AG04450 (cell line): ENCODE measurements around the gene FOS. TPM values are rescaled to one million over a fixed set of nuclear protein-coding genes. Genes with fewer than 3 reads are reported as not detected.
"Not testable (repeated sequence)": the region's sequence is repeated elsewhere in the genome, so short reads cannot be mapped to it uniquely, and the experiment has no call there.

Experiments used
- CTCF ChIA-PET: fragments of 300-600, 350-600 bp; formaldehyde crosslinking; extraction: SDS; loops from one replicate; lab custom pipeline; 2022; ENCODE audit warnings: antibody characterized with exemption, inconsistent platforms; lab: Charles Lee
- POLR2A ChIA-PET: fragments of 350-600 bp; formaldehyde crosslinking; extraction: SDS; loops from one replicate; lab custom pipeline; 2021; ENCODE audit warnings: antibody characterized with exemption, inconsistent platforms; lab: Yijun Ruan, JAX
- DNase-seq: peaks from one replicate; pipeline ENCODE4 v3.0.0-alpha.2; 2011; ENCODE audit warnings: low read depth, low spot score
- H3K27ac ChIP-seq: one replicate; pipeline ENCODE4 v1.5.1; 2012; ENCODE audit warnings: low read depth, low read length, control low read depth
- H3K27me3 ChIP-seq: one replicate; pipeline ENCODE4 v1.6.0; 2012; ENCODE audit warnings: low read length; ENCODE audit not compliant: control insufficient read depth, insufficient read depth
- H3K4me3 ChIP-seq: 2 replicates; pipeline ENCODE4 v1.5.1; 2011; ENCODE audit warnings: mild to moderate bottlenecking, low read depth, low read length, control low read depth
- H3K9me3 ChIP-seq: 2 replicates; pipeline ENCODE4 v1.5.1; 2012; ENCODE audit warnings: low read length; ENCODE audit not compliant: control insufficient read depth, insufficient read depth
- polyA plus RNA-seq: library from polyadenylated mRNA; depleted of rRNA; stranded (reverse); fragments of >200 nt; gene quantifications from 2 replicates; pipeline ENCODE4 v1.2.3, GENCODE V29; 2011
- TF ChIP-seq, protein P1 (sequence below): IDR thresholded peaks from 2 replicates; pipeline ENCODE4 v1.5.1; 2011; ENCODE audit warnings: low read depth, low read length, control low read depth, inconsistent platforms

Gene FOS
- polyA plus RNA-seq, 1 experiment: 30.6 TPM

DNA sequence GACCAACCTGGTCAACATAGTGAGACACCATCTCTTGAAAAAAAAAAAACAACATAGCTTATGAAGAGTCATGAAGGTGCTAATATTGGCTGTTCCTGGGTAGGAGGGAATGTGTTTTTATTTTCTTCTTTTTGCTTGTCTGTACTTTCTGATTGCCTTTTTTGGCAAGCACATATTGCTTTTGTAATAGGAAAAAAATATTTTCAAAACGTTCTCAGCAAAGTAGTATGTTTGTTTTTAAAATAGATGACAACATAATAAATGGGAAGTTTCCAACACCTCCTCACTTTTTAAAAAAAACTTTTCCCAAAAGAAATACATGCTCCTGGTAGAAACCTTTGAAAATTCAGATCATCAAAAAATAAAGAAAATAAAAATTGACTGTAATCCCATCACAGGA is 20.9 kb downstream of the FOS start:
- CTCF ChIA-PET: interaction anchor here (0.9 to 6.1 kb wide), 6 partner anchors 8 to 170 kb away, joined by 3 to 48 read pairs (median 6); no protein-coding TSS in a partner anchor
- DNase-seq: no peak
- TF ChIP-seq, protein P1, sequence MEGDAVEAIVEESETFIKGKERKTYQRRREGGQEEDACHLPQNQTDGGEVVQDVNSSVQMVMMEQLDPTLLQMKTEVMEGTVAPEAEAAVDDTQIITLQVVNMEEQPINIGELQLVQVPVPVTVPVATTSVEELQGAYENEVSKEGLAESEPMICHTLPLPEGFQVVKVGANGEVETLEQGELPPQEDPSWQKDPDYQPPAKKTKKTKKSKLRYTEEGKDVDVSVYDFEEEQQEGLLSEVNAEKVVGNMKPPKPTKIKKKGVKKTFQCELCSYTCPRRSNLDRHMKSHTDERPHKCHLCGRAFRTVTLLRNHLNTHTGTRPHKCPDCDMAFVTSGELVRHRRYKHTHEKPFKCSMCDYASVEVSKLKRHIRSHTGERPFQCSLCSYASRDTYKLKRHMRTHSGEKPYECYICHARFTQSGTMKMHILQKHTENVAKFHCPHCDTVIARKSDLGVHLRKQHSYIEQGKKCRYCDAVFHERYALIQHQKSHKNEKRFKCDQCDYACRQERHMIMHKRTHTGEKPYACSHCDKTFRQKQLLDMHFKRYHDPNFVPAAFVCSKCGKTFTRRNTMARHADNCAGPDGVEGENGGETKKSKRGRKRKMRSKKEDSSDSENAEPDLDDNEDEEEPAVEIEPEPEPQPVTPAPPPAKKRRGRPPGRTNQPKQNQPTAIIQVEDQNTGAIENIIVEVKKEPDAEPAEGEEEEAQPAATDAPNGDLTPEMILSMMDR: no peak
- no peaks in the 10 kb centered on the region for H3K27me3 ChIP-seq
- H3K27ac ChIP-seq: no peak overlapping the region
- H3K4me3 ChIP-seq: no peak overlapping the region
- POLR2A ChIA-PET: no interaction called here
- no peaks in the 10 kb centered on the region for H3K9me3 ChIP-seq

DNA sequence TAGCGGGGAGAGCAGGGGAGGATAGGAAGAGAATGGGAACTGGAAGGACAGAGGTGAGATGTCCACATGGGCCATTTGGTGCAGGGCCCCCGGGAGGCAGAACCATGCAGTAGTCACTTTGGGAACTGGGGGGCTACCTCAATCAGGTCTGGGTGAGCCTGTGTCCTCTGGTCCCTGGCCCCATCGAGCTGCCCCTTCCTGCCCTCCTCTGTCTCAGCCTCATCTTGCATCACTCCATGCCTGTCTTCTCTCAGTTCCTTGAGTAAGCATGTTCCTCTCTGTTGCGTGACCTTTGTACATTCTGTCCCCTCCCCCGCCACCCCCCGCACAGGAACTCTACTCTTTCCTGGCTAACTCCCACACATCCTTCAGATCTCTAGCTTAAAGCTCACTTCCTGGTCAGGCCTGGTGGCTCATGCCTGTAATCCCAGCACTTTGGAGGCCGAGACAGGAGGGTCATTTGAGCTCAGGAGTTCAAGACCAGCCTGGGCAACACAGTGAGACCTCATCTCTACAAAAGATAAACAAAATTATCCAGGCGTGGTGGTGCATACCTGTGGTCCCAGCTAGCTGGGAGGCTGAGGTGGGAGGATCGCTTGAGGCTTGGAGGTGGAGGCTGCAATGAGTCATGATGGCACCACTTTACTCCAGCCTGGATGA is 23.2 kb downstream of the FOS start:
- POLR2A ChIA-PET: interaction anchor here (0.6 to 0.7 kb wide), 2 partner anchors 150 to 175 kb away, joined by 3 read pairs; partner anchors contain the start of gene NEK9
- CTCF ChIA-PET: interaction anchor here (0.6 to 5.0 kb wide), 8 partner anchors 18 to 259 kb away, joined by 3 to 90 read pairs (median 3); no protein-coding TSS in a partner anchor

DNA sequence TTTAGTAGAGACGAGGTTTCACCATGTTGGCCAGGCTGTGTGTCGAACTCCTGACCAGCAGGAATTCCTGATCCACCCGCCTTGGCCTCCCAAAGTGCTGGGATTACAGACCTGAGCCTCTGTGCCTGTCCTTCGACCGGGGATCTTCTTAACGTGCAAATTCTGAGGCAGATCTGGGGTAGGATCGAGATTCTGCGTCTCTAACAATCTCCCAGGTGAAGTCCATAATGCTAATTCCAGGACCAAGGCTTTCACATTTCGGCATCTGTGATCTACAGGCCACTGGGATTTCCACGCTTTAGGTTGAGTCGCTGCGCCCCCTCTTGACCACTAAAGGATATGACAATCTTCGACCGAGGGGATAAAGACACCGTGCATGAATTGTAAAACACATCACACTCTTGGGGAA is 24.8 kb downstream of the FOS start:
- TF ChIP-seq, protein P1: peak; percentile 85
- DNase-seq: no peak
- H3K4me3 ChIP-seq: no peak overlapping the region
- CTCF ChIA-PET: interaction anchor here (0.6 to 5.0 kb wide), 19 partner anchors 12 to 356 kb away, joined by 3 to 90 read pairs (median 4); no protein-coding TSS in a partner anchor
- H3K9me3 ChIP-seq: no peaks in the 10 kb centered on the region
- H3K27me3 ChIP-seq: no peaks in the 10 kb centered on the region
- H3K27ac ChIP-seq: no peak overlapping the region
- POLR2A ChIA-PET: no interaction called here

More for the DNA sequence above, 23.2 kb downstream of the FOS start:
- no peak for DNase-seq
- TF ChIP-seq, protein P1: no peak
- Histone ChIP-seq H3K27ac (no peak overlapping the region), H3K27me3 (no peaks in the 10 kb centered on the region), H3K4me3 (no peak overlapping the region), H3K9me3 (no peaks in the 10 kb centered on the region)

DNA sequence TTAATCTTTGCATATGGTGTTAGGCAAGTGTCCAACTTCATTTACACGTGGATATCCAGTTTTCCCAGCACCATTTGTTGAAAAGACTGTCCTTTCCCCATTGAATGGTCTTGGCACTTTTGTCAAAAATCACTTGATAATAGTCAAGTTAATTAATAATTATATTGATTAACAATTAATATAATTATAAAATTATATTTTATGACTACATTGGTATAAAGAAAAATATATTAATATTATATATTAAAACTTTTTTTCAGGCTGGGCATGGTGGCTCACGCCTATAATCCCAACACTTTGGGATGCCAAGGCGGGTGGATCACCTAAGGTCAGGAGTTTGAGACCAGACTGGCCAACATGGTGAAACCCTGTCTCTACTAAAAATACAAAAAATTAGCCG is 27.8 kb downstream of the FOS start:
- H3K9me3 ChIP-seq, H3K27ac ChIP-seq, DNase-seq, H3K4me3 ChIP-seq, H3K27me3 ChIP-seq: not testable (repeated sequence)
- ChIA-PET POLR2A (interaction anchor here (0.7 kb wide), 1 partner anchor 174 kb away, joined by 5 read pairs; no protein-coding TSS in a partner anchor), CTCF (interaction anchor here (0.6 to 9.2 kb wide), 4 partner anchors 174 to 343 kb away, joined by 3 to 155 read pairs (median 4); no protein-coding TSS in a partner anchor)

DNA sequence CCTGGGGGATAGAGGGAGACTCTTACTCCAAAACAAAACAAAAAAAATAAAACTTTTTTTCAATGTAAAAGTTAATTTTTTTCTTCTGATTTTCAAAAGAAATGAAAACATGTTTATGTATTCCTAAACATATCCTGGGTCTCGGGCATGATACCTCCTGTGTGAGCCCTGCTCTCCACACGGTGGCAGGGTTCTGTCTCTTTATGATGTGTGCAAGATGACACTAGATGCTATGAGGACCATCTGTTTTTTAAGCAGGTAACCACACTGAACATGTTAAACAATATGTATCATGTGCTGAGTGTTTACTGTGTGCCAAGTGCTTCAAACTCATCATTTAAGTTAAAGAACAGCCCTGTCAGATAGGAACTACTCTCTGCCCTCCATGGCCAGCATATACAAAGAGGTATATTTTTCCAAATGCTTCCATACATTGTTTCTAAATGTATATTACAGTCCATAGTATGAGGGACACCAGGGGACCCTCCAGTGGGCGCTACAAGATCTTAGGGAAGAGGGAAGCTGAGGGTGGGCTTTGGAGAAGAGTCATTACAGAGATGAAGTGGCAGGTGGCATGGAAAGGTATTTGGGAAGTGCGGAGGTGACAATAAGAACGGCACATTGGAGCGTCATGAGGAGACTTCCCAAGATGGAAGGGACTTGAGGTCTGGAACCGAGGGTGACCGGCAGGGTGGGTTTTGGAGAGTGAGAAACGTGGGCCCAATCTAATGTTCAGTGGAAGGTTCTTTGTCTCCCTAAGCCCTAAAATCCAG is 28.5 kb downstream of the FOS start:
- Histone ChIP-seq H3K9me3 (no peaks in the 10 kb centered on the region), H3K27me3 (no peaks in the 10 kb centered on the region), H3K4me3 (no peak overlapping the region), H3K27ac (no peak overlapping the region)
- DNase-seq: no peak
- ChIA-PET POLR2A (no interaction called here), CTCF (interaction anchor here (1.1 to 9.2 kb wide), 8 partner anchors 127 to 254 kb away, joined by 3 to 155 read pairs (median 8); no protein-coding TSS in a partner anchor)
- TF ChIP-seq, protein P1: peak; percentile 49
